SH-SY5Y (cell line): ENCODE data around the gene SUPT6H.

Source experiments
- GATA2 ChIP-seq: IDR thresholded peaks from 2 replicates; pipeline ENCODE4 v1.6.1; 2011; ENCODE audit warnings: mild to moderate bottlenecking, low read depth, low read length
- GATA3 ChIP-seq: IDR thresholded peaks from 2 replicates; pipeline ENCODE4 v1.6.1; 2011; ENCODE audit warnings: low read depth, mild to moderate bottlenecking, low read length, moderate library complexity

Gene SUPT6H

GRCh38 chr17:28661635-28662526 lies at the start of gene SUPT6H, which contains the start of gene SDF2:
Gene SUPT6H (plus strand): TSS chr17:28662205. CDS start chr17:28673402, 11,197 bp downstream.
Gene SDF2 (minus strand): TSS chr17:28661906. CDS start chr17:28661876, 30 bp downstream.
- TF ChIP-seq GATA3: no peak
- no peak for TF ChIP-seq GATA2

GRCh38 chr17:28612531-28612930 lies 49.5 kb upstream of the SUPT6H start:
- TF ChIP-seq GATA2: no peak
- TF ChIP-seq GATA3: no peak

GRCh38 chr17:28612936-28613872 lies 48.8 kb upstream of the SUPT6H start:
- TF ChIP-seq GATA2: no peak
- no peak for TF ChIP-seq GATA3

- TF ChIP-seq GATA2 (no peak), GATA3 (no peak)
Observed at GRCh38 chr17:28613931-28614381, 48.0 kb upstream of the SUPT6H start, which contains the start of gene RSKR. Gene RSKR (minus strand): TSS chr17:28614185. CDS start chr17:28614161, 24 bp downstream.

- TF ChIP-seq GATA2 (no peak), GATA3 (no peak)
Observed at GRCh38 chr17:28615260-28615940, 46.6 kb upstream of the SUPT6H start.

- no peak for TF ChIP-seq GATA3
Observed at GRCh38 chr17:28616281-28616680, 45.7 kb upstream of the SUPT6H start.

- TF ChIP-seq GATA2 (no peak), GATA3 (no peak)
Observed at GRCh38 chr17:28618464-28618863, 43.5 kb upstream of the SUPT6H start.

GRCh38 chr17:28620010-28620409 lies 42.0 kb upstream of the SUPT6H start:
- TF ChIP-seq GATA3 (no peak), GATA2 (no peak)

GRCh38 chr17:28622186-28622585 lies 39.8 kb upstream of the SUPT6H start:
- no peak for TF ChIP-seq GATA2
- TF ChIP-seq GATA3: no peak

GRCh38 chr17:28623696-28624095 lies 38.3 kb upstream of the SUPT6H start:
- no peak for TF ChIP-seq GATA3
- TF ChIP-seq GATA2: no peak

GRCh38 chr17:28624148-28624547 lies 37.9 kb upstream of the SUPT6H start:
- TF ChIP-seq GATA3: no peak
- TF ChIP-seq GATA2: no peak

GRCh38 chr17:28626818-28627217 lies 35.2 kb upstream of the SUPT6H start:
- TF ChIP-seq GATA3 (no peak), GATA2 (no peak)

GRCh38 chr17:28634206-28634865 lies 27.7 kb upstream of the SUPT6H start:
- TF ChIP-seq GATA3 (no peak), GATA2 (no peak)

GRCh38 chr17:28635506-28635905 lies 26.5 kb upstream of the SUPT6H start:
- TF ChIP-seq GATA2 (no peak), GATA3 (no peak)
